Medulla oblongata (tissue), 1 donor: Measurements from ENCODE around the gene SPON1.
A peak's percentile ranks its signal among the peaks of the same experiment; 100 is the strongest.
"Not testable (repeated sequence)": the region's sequence is repeated elsewhere in the genome, so short reads cannot be mapped to it uniquely, and the experiment has no call there.

ENCODE experiments used
- DNase-seq: peaks from one replicate; pipeline ENCODE4 v3.0.0-alpha.2; 2015; ENCODE audit errors: extremely low spot score

The SPON1 gene

DNA sequence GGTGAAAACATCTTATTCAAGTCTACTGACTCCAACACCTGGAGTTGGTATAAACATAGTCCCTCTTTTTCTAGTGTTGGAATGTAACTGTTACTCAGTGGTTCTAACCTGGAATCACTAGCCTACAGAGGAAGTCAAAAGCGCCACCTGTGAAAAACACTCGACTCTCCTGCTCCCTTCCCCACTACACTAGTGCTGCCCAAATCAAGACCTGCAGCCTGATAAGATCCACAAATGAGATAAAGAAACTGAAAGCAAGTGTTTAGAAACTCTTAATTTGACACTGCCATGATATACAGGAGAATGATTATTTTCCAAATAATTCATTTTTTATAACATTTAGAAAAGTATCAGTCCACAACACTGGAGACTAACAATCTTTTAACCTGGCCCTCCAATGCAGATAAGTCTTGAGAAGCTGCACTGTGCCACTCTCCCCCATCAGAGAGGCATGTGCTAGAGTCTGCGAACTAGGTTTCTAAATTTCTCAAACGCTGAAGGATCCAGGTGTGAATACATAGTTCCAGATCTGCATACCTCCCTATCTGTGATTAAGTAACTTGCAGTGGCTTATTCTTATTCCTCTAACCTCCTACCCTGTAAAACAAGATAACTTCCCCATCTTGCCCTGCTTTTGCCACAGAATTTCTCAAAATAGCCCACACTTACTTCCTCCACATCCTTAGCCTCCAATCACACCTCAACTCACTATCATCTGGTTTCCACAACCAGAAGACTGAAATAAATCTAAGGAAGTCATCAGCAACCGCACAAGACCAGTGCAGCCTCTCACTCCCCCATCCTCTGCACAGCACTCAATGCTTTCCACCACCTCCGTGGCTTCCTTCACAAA is 308.4 kb downstream of the SPON1 start:
- DNase-seq, result peak; percentile 83

GRCh38 chr11:14273895-14274294 is 311.4 kb downstream of the SPON1 start:
- no peak for DNase-seq

- no peak for DNase-seq
These were observed 312.6 kb downstream of the SPON1 start for GRCh38 chr11:14275076-14275475.

- DNase-seq, result not testable (repeated sequence)
These were observed 316.3 kb downstream of the SPON1 start for GRCh38 chr11:14278869-14279268.

GRCh38 chr11:14288189-14288935 is 325.8 kb downstream of the SPON1 start:
- no peak for DNase-seq

DNA sequence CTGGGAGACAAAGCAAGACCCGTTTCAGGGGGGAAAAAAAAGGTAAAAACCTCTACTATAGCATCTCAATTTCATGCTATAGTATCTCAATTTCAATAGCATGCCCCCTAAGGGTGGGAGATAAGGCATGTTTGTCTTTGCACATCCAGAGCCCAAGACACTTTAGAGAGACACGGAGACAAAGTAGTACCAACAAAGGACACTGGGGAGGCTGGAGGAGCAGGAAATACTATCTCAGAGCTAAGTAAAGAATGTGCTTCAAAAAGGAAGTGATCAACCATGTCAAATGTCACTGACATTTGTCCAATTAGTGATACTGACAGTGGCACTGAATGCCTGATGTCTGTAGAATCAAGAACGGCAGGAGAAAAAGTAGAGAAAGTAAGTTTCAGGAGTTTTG is 327.9 kb downstream of the SPON1 start:
- DNase-seq, result no peak

DNA sequence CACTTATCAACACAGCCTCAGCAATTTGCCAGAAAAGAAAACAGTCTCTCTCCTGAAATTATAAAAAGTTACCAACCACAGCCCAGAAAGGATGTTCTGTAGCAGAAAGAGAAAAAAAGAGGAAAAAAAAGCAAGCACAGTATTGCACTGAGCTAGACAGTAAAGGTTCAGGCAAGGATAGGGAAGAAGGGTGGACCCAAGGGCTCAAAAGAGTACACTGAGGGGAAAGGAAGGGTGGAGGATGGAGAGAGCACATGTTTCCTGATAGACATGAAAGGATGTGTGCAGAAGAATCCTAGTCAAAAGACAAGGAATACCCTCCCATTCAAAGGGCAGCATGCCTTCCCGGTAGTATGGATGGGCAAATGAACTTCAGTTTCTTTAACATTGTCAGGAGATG is 337.4 kb downstream of the SPON1 start:
- no peak for DNase-seq

DNA sequence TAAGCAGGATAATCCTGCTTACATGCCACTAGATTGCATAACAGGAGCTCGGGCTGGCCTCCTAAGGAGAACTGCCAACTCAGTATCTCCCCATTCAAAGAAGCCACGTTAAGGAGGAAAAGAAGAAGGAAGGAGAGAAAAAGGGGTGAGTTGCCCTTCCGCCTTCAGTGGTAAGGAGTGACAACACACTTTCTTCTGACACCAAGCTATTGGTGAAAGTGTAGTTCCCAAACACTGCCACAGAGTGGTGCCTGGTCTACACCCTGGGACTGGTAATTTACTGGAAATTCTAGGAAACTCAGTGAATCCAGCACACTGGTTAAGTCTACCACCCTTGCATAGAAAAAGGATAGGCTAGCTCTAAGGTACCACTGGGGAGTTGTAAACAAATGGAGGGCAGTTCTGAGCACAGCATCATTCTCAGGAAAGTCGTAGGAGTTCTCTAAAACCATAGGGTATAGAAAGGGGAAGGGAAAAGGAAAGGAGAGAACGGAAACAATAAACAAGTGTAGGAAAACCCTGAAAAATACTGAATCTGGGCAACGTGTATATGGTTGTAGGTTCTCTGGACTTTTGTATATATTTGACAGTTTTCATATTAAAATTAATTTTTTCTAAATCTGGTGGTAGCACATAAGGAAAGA is 338.3 kb downstream of the SPON1 start:
- DNase-seq, result peak; percentile 87

GRCh38 chr11:14304601-14305000 is 342.1 kb downstream of the SPON1 start:
- no peak for DNase-seq

DNA sequence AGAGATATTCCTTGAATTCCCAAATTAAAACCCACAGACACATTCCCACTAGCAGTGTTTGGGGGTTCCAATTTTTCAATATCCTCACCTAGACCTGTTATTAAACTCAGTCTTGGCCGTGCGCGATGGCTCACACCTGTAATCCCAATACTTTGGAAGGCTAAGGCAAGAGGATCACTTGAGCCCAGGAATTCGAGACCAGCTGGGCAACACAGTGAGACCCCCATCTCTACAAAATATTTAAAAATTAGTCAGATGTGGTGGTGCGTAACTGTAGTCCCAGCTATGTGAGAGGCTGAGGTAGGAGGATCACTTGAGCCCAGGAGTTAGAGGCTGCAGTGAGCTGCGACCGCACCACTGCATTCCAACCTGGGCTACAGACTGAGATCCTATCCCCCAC is 343.1 kb downstream of the SPON1 start:
- DNase-seq, result no peak

- no peak for DNase-seq
These were observed 344.0 kb downstream of the SPON1 start for GRCh38 chr11:14306481-14306880.

GRCh38 chr11:14308114-14308896 is 345.8 kb downstream of the SPON1 start:
- no peak for DNase-seq

DNA sequence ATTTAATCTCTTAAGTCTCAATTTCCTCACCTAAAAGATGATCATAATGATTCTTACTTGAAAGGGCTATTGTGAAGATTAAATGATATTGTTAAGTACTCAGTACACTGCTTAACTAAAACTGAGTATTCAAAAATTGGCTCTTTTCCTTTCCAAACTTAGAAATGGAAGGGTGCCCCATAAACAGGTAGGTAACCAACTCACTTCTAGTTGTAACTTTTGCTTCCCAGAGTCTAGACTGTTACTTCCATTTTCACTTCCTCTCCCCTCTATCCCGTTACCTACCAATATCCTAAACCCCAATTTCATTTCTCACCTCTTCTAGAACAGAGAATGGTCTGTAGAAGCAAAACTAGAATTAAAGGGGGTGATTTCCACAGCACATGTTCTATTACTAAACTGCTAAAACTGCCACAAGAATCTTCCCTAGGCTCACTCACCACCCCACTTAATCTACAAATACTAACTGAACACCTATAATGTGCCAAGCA is 346.4 kb downstream of the SPON1 start:
- no peak for DNase-seq

DNA sequence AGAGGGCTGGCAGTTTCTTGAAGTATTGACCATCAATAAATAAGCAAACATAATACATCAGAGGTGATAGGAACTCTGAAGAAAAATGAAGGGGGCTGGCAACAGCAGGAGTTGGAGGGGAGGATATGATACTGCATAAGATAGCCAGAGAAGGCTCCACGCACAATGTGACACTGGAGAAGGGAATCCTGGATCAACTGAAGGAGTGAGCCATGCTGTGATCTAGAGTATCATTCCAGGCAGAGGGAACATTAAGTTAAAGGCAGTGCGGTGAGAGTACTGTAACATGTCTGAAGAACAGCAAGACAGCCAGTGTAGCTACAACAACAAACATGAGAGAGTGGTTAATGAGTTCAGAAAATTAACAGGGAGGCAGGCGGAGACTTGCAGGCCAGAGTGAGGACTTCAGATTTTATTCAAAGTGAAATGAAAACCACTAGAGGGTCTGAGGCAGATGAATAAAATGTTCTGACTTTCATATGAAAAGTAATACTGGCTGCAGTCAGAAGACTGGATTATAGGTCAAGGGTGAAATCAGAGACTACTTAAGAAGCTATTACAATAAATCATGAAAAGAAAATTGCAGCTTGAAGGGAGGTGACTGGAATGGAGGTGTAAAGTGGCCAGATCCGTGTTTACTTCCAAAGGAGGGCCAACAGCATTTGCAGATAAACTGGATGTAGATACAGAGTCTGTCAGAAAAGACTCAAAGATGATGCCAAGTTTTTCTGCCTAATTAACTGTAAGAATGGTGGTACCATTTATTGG is 347.1 kb downstream of the SPON1 start:
- no peak for DNase-seq

DNA sequence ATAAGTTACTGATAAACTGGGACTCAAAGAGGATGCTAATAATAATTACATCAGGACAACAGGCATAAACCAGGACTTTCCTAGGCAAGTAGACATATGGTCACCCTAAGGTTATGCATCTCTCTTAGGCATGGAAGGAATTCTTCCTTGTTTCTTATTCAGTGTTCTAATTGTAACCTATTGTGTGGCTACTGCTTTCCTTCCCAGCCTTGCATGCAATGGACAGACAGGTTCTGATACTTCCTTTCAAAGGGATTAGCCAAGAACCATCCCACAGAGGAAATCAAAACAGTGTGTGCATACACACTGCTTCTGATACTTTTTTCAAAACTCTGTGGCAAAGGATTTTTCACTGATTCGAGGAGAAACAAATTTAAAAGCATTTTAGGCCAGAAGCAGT is 348.2 kb downstream of the SPON1 start:
- no peak for DNase-seq

DNA sequence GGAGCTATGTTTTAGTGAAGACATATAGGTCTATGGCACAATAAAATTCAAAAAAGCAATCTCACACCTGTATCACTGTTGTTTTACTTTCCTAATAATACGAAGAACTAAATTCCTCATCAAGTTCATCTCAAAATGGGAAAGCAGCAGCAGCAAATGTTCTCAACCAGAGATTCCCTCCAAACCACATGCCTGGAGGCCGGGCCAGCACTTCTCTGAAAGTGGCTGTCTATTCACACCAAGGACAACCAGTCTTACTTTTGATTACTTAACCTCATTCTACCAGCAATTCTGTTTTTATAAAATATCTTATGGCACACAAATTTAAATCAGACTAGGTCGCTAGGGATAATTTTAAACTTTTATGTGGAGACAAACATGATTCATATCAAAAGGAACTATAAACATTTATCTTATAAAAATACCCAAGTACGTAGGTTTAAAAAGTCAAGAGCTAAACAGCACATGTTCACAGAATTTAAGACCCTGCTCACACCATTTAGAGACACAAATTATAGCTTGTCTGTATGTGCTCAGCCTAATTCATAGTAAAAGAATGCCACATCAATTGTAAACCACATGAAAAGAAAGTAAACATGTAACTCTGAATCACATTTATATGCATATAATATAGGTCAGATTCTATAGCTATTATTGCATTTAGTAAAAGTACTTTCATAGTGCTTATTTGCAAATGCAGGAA is 350.4 kb downstream of the SPON1 start:
- DNase-seq, result no peak

DNA sequence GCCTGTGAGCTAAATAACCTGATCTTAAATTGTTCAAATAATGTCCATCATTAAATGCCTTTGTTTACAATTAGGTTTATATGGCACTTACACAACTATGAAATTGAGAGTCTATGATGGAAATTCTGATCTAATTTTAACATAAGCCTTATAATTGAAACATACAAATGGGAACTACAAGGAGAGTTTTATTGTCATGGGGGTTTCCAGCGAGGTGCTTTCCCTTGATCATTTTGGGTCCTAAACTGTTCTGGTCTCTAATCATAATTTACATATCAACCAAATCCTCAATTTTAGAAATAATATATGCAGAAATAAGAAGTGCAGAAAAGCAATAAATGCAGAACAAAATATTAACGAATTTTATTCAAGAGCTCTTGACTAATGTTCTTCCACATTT is 351.6 kb downstream of the SPON1 start:
- DNase-seq, result no peak

- DNase-seq, result no peak
These were observed 352.6 kb downstream of the SPON1 start for GRCh38 chr11:14315130-14315529.
